Stomach (tissue), 4 donors: ENCODE measurements around the gene XAGE5.
"Not testable (repeated sequence)": the region's sequence is repeated elsewhere in the genome, so short reads cannot be mapped to it uniquely, and the experiment has no call there.

Experiments used
- CTCF ChIP-seq, 7 experiments: fragments of 450-650 bp in 4 of 7; fragments of 200-600 bp in 3 of 7; sonication (generic) in 3 of 7; IDR thresholded peaks; one replicate each; pipeline ENCODE4 v1.5.1; 2016 to 2019; ENCODE audit warnings: antibody characterized with exemption in 7 of 7, control low read depth in 2 of 7, mild to moderate bottlenecking in 1 of 7
- POLR2AphosphoS5 ChIP-seq, 3 donors: sonication (generic); formaldehyde crosslinking; IDR thresholded peaks; one replicate each; pipeline ENCODE4 v1.6.1; 2016; ENCODE audit warnings: antibody characterized with exemption in 3 of 3

GRCh38 chrX:52765983-52766382 lies 45.1 kb upstream of the XAGE5 start:
- not testable (repeated sequence) for TF ChIP-seq POLR2AphosphoS5, CTCF (IDR thresholded peaks at IDR 0.05)
